ENCODE measurements around the gene CNGA3. TPM values are rescaled to one million over a fixed set of nuclear protein-coding genes. Genes with fewer than 3 reads are reported as not detected.

The CNGA3 gene
- total and polyA plus RNA-seq, 2 donors (not counting 1 experiment from before 2014, with no cell fraction given): under 0.01 TPM; not detected in 1

DNA sequence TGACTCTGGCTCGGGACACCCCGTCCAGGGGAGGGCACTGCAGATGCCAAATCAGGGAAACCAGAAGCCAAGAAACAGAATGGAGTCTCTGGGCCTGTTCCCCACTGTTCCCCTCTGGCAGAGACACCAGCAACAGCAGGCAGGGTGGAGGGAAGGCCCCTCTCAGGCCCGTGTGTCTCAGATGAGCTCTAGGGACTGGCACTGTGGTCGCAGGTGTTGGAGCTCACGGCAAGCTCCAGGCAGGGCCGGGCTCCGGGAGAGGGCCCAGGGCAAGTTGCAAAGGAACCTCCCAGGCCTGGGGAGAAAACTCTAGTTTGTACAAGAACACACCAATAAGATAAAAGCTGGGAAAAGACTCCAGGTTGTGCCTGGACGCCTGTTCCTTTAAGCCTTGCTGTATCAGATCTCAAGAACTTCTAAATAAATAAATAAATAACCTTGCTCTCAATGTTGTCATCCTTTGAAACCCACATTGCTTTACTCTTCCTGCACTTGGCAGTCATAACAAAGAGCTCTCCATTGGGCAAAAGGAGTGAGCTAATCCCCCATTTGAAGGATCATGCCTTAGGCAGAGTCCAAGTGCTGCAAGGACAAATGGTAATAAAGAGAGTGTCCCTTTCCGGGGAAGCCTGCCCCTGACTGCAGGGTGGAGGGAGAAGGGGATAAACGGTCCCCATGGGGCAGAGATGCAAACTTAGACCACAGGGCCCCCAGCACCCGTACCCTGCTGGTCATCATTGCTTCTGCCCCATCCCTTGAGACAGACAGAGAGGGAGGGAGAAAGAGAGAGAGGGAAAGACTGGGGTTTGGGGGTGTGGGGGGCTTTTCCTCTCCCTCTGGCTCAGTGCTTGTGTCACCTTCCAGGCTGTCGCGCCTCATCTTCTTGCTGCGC lies 33.3 kb downstream of the CNGA3 start:
- DNase-seq (ENCODE audit: low read depth in 2 of 2): peak; percentile 9 to 28
- no peaks in the 10 kb centered on the region for H4K20me1 ChIP-seq (ENCODE audit: control insufficient read depth, extremely low read depth, insufficient read depth, low read length)
- peaks cover 14% of the 10 kb centered on the region for H3K27me3 ChIP-seq (ENCODE audit: control insufficient read depth, insufficient read depth, low read length)
- no peak overlapping the region for H3K4me3 ChIP-seq (replicated peaks in 1 of 4; ENCODE audit: control extremely low read depth in 1 of 4, insufficient read depth in 1 of 4, low read depth in 3 of 4, low read length in 4 of 4)
- no peak for TF ChIP-seq EZH2 (IDR thresholded peaks at IDR 0.05; ENCODE audit: low read length, missing control alignments)
- TF ChIP-seq, protein P1, sequence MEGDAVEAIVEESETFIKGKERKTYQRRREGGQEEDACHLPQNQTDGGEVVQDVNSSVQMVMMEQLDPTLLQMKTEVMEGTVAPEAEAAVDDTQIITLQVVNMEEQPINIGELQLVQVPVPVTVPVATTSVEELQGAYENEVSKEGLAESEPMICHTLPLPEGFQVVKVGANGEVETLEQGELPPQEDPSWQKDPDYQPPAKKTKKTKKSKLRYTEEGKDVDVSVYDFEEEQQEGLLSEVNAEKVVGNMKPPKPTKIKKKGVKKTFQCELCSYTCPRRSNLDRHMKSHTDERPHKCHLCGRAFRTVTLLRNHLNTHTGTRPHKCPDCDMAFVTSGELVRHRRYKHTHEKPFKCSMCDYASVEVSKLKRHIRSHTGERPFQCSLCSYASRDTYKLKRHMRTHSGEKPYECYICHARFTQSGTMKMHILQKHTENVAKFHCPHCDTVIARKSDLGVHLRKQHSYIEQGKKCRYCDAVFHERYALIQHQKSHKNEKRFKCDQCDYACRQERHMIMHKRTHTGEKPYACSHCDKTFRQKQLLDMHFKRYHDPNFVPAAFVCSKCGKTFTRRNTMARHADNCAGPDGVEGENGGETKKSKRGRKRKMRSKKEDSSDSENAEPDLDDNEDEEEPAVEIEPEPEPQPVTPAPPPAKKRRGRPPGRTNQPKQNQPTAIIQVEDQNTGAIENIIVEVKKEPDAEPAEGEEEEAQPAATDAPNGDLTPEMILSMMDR (conservative IDR thresholded peaks at IDR 0.05 in 1 of 2, IDR thresholded peaks at IDR 0.05 in 1 of 2; ENCODE audit: low read depth in 1 of 2, low read length in 2 of 2): no peak
- no peak overlapping the region for H3K9ac ChIP-seq (ENCODE audit: insufficient read depth, low read length)
- no peaks in the 10 kb centered on the region for H3K4me1 ChIP-seq (ENCODE audit: control insufficient read depth, extremely low read depth, insufficient read depth, low read length)
- no peaks in the 10 kb centered on the region for H3K79me2 ChIP-seq (ENCODE audit: control insufficient read depth, insufficient read depth, low read length)
- no peaks in the 10 kb centered on the region for H3K9me3 ChIP-seq (ENCODE audit: control insufficient read depth, insufficient read depth, low read depth, low read length)
- H3K4me2 ChIP-seq (ENCODE audit: extremely low read depth, insufficient read depth, low read length): no peak overlapping the region
- no peaks in the 10 kb centered on the region for H3K36me3 ChIP-seq (ENCODE audit: control insufficient read depth, insufficient read depth, low read length)
- H3K27ac ChIP-seq (ENCODE audit: insufficient read depth, low read length): no peak overlapping the region
- H2AFZ ChIP-seq (ENCODE audit: low read length): no peak overlapping the region

DNA sequence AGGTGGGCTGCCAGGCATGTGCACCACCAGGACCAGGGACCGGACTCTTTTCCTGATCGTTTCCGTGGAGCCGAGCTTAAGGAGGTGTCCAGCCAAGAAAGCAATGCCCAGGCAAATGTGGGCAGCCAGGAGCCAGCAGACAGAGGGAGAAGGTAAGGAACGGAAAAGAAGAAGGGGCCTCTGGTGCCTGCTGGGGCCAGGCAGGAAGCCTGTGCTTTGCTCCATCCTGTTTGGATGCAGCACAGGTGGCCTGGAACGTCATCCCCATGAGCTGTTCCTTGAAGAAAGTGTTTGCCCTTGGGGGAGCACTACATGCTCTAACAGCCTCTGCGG lies 33.9 kb downstream of the CNGA3 start:
- H2AFZ ChIP-seq (ENCODE audit: low read length): no peak overlapping the region
- no peaks in the 10 kb centered on the region for H3K79me2 ChIP-seq (ENCODE audit: control insufficient read depth, insufficient read depth, low read length)
- TF ChIP-seq, protein P1 (conservative IDR thresholded peaks at IDR 0.05 in 1 of 2, IDR thresholded peaks at IDR 0.05 in 1 of 2; ENCODE audit: low read depth in 1 of 2, low read length in 2 of 2): no peak
- TF ChIP-seq EZH2 (IDR thresholded peaks at IDR 0.05; ENCODE audit: low read length, missing control alignments): no peak
- no peak overlapping the region for H3K4me3 ChIP-seq (replicated peaks in 1 of 4; ENCODE audit: control extremely low read depth in 1 of 4, insufficient read depth in 1 of 4, low read depth in 3 of 4, low read length in 4 of 4)
- H4K20me1 ChIP-seq (ENCODE audit: control insufficient read depth, extremely low read depth, insufficient read depth, low read length): no peaks in the 10 kb centered on the region
- H3K36me3 ChIP-seq (ENCODE audit: control insufficient read depth, insufficient read depth, low read length): no peaks in the 10 kb centered on the region
- no peak overlapping the region for H3K27ac ChIP-seq (ENCODE audit: insufficient read depth, low read length)
- no peaks in the 10 kb centered on the region for H3K4me1 ChIP-seq (ENCODE audit: control insufficient read depth, extremely low read depth, insufficient read depth, low read length)
- no peak for DNase-seq (ENCODE audit: low read depth in 2 of 2)
- H3K9ac ChIP-seq (ENCODE audit: insufficient read depth, low read length): no peak overlapping the region
- H3K27me3 ChIP-seq (ENCODE audit: control insufficient read depth, insufficient read depth, low read length): peaks cover 14% of the 10 kb centered on the region
- no peaks in the 10 kb centered on the region for H3K9me3 ChIP-seq (ENCODE audit: control insufficient read depth, insufficient read depth, low read depth, low read length)
- H3K4me2 ChIP-seq (ENCODE audit: extremely low read depth, insufficient read depth, low read length): no peak overlapping the region

DNA sequence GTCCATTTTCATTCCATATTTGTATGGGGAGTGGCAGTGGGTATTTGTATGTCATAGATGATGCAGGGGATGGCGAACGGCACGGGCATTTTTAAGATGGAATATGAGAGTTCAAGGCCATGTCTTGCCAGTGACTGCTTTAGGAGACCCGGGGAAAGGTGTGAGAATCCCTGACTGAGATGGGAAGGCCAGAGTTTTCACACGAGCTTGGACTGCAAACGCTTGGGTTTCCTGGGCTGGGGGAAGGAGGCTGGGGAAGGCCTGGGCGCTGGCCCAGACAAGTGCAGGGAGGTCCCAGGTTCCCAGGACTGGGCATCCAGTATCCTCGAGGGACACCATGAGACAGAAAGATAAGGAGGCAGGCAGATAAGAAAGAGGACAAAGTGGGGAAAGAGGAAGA lies 35.2 kb downstream of the CNGA3 start:
- Histone ChIP-seq H3K79me2 (ENCODE audit: control insufficient read depth, insufficient read depth, low read length) (no peaks in the 10 kb centered on the region), H3K27ac (ENCODE audit: insufficient read depth, low read length) (no peak overlapping the region), H4K20me1 (ENCODE audit: control insufficient read depth, extremely low read depth, insufficient read depth, low read length) (no peaks in the 10 kb centered on the region), H3K4me3 (replicated peaks in 1 of 4; ENCODE audit: control extremely low read depth in 1 of 4, insufficient read depth in 1 of 4, low read depth in 3 of 4, low read length in 4 of 4) (no peak overlapping the region), H3K4me2 (ENCODE audit: extremely low read depth, insufficient read depth, low read length) (no peak overlapping the region), H2AFZ (ENCODE audit: low read length) (no peak overlapping the region), H3K4me1 (ENCODE audit: control insufficient read depth, extremely low read depth, insufficient read depth, low read length) (no peaks in the 10 kb centered on the region), H3K36me3 (ENCODE audit: control insufficient read depth, insufficient read depth, low read length) (no peaks in the 10 kb centered on the region), H3K27me3 (ENCODE audit: control insufficient read depth, insufficient read depth, low read length) (peaks cover 14% of the 10 kb centered on the region), H3K9ac (ENCODE audit: insufficient read depth, low read length) (no peak overlapping the region), H3K9me3 (ENCODE audit: control insufficient read depth, insufficient read depth, low read depth, low read length) (no peaks in the 10 kb centered on the region)
- DNase-seq (ENCODE audit: low read depth in 2 of 2): no peak
- TF ChIP-seq, protein P1 (conservative IDR thresholded peaks at IDR 0.05 in 1 of 2, IDR thresholded peaks at IDR 0.05 in 1 of 2; ENCODE audit: low read depth in 1 of 2, low read length in 2 of 2): no peak
- TF ChIP-seq EZH2 (IDR thresholded peaks at IDR 0.05; ENCODE audit: low read length, missing control alignments): no peak

Measured in fibroblast of lung (primary cell).